ENCODE data around the gene RGS9BP.
"Not testable (repeated sequence)": the region's sequence is repeated elsewhere in the genome, so short reads cannot be mapped to it uniquely, and the experiment has no call there.

DNA sequence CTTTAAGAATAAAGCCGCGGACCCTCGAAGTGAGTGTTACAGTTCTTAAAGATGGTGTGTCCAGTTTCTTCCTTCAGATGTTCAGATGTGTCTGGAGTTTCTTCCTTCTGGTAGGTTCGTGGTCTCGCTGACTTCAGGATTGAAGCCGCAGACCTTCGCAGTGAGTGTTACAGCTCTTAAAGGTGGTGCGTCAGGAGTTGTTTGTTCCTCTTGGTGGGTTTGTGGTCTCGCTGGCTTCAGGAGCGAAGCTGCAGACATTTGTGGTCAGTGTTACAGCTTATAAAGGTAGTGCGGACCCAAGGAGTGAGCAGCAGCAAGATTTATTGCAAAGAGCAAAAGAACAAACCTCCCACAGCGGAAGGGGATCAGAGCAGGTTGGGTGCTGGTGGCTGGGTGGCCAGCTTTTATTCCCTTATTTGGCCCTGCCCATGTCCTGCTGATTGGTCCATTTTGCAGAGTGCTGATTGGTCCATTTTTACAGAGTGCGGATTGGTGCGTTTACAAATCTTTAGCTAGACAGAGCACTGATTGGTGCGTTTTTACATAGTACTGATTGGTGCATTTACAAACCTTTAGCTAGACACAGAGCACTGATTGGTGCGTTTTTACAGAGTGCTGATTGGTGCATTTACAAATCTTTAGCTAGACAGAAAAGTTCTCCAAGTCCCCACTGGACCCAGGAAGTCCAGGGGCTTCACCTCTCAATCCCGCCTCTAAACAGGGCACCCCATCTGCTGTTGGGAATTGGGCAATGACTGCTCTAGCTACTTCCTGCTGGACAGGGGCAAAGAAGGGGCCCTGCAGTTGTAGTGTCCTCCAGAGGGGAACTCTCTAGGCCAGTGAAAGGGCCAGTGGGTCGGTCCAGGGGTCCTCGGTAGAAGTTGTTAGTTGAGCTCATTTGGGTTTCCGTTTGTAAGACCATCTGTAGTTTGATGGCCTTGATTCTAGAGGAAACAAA is 17.8 kb downstream of the RGS9BP start:
- TF ChIP-seq ZNF274 (IDR thresholded peaks at IDR 0.05; ENCODE audit: low read depth, low read length); SUZ12 (IDR thresholded peaks at IDR 0.05; ENCODE audit: extremely low read depth, insufficient read depth, insufficient read length): not testable (repeated sequence)
